MM.1S (cell line): Measurements from ENCODE around the gene EAPP.

Experiments
- CTCF ChIP-seq: fragments of 300-600 bp; sonication (generic); IDR thresholded peaks from 2 replicates; pipeline ENCODE4 v1.5.1; 2016; ENCODE audit warnings: antibody characterized with exemption, low read length, mixed read lengths
- EZH2 ChIP-seq: fragments of 300-600 bp; sonication (generic); optimal IDR thresholded peaks from 2 replicates; pipeline ENCODE3; 2017; ENCODE audit warnings: low read depth, mild to moderate bottlenecking, antibody characterized with exemption, low read length, mixed read lengths

- no peak for TF ChIP-seq CTCF
- TF ChIP-seq EZH2: no peak
These were observed 40.9 kb upstream of the EAPP start for GRCh38 chr14:34580381-34580780.
